ENCODE data around the gene SNRNP40. TPM values are rescaled to one million over a fixed set of nuclear protein-coding genes. Genes with fewer than 3 reads are reported as not detected.

Gene SNRNP40
- total RNA-seq, 1 experiment from 2014 or later: 288 TPM

Other genes starting within 250 kb of the SNRNP40 start
- 43.3 and 50.7 TPM in 2 replicates for gene PUM1, start 231.1 kb downstream of the SNRNP40 start, total RNA-seq (2014; rRNA removed)
- 0.18 and 0.75 TPM in 2 replicates for gene NKAIN1, start 56.9 kb downstream of the SNRNP40 start, total RNA-seq (2014; rRNA removed)
- 30.2 and 34.7 TPM in 2 replicates for gene ZCCHC17, start 244 bp upstream of the SNRNP40 start, total RNA-seq (2014; rRNA removed)
- 0.40 TPM in 1 of 2 replicates, not detected in the other for gene FABP3, start 76.3 kb upstream of the SNRNP40 start, total RNA-seq (2014; rRNA removed)
- gene SERINC2, start 116.4 kb upstream of the SNRNP40 start, total RNA-seq (2014; rRNA removed): 44.6 and 51.5 TPM in 2 replicates